ENCODE data around the gene PMEPA1. TPM values are rescaled to one million over a fixed set of nuclear protein-coding genes. Genes with fewer than 3 reads are reported as not detected.

Gene PMEPA1
- total RNA-seq, 1 donor from 2014 or later, result 49.4 TPM

GRCh38 chr20:57638173-57638894 is 71.5 kb downstream of the PMEPA1 start:
- Mint-ChIP-seq H3K9me3 (ENCODE audit: unreplicated experiment) (peaks cover 4% of the 10 kb centered on the region), H3K36me3 (ENCODE audit: low read depth, unreplicated experiment) (no peaks in the 10 kb centered on the region), H3K4me1 (ENCODE audit: low read depth, unreplicated experiment) (no peaks in the 10 kb centered on the region), H3K27ac (ENCODE audit: unreplicated experiment) (no peak overlapping the region), H3K27me3 (ENCODE audit: low read depth, unreplicated experiment) (peaks cover 4% of the 10 kb centered on the region), H3K4me3 (ENCODE audit: unreplicated experiment) (no peak overlapping the region)
- no peaks in the 10 kb centered on the region for H3K9me3 ChIP-seq (ENCODE audit: insufficient read depth, low read depth, low read length)
- H3K4me2 ChIP-seq (ENCODE audit: low read length), result no peak overlapping the region
- H3K79me2 ChIP-seq (ENCODE audit: insufficient read depth, low read length), result no peaks in the 10 kb centered on the region
- no peak overlapping the region for H3K27ac ChIP-seq (ENCODE audit: low read depth, low read length)
- no peak overlapping the region for H3K4me3 ChIP-seq (ENCODE audit: insufficient read depth, low read depth, low read length)
- FAIRE-seq, result no peak
- DNase-seq (ENCODE audit: low read depth), result peak; percentile 41
- H3K4me1 ChIP-seq (ENCODE audit: insufficient read depth, low read length), result no peaks in the 10 kb centered on the region
- H3K27me3 ChIP-seq (ENCODE audit: insufficient read depth, low read length), result no peaks in the 10 kb centered on the region
- no peak overlapping the region for H2AFZ ChIP-seq (ENCODE audit: low read depth, low read length)
- TF ChIP-seq, protein P1, sequence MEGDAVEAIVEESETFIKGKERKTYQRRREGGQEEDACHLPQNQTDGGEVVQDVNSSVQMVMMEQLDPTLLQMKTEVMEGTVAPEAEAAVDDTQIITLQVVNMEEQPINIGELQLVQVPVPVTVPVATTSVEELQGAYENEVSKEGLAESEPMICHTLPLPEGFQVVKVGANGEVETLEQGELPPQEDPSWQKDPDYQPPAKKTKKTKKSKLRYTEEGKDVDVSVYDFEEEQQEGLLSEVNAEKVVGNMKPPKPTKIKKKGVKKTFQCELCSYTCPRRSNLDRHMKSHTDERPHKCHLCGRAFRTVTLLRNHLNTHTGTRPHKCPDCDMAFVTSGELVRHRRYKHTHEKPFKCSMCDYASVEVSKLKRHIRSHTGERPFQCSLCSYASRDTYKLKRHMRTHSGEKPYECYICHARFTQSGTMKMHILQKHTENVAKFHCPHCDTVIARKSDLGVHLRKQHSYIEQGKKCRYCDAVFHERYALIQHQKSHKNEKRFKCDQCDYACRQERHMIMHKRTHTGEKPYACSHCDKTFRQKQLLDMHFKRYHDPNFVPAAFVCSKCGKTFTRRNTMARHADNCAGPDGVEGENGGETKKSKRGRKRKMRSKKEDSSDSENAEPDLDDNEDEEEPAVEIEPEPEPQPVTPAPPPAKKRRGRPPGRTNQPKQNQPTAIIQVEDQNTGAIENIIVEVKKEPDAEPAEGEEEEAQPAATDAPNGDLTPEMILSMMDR (IDR thresholded peaks at IDR 0.05; ENCODE audit: insufficient read depth, low read depth, low read length), result no peak
- TF ChIP-seq EZH2 (IDR thresholded peaks at IDR 0.05; ENCODE audit: insufficient read depth, low read length), result no peak
- no peaks in the 10 kb centered on the region for H4K20me1 ChIP-seq (ENCODE audit: insufficient read depth, low read length)
- H3K9ac ChIP-seq (ENCODE audit: low read length), result no peak overlapping the region
- H3K36me3 ChIP-seq (ENCODE audit: insufficient read depth, low read length), result no peaks in the 10 kb centered on the region

DNA sequence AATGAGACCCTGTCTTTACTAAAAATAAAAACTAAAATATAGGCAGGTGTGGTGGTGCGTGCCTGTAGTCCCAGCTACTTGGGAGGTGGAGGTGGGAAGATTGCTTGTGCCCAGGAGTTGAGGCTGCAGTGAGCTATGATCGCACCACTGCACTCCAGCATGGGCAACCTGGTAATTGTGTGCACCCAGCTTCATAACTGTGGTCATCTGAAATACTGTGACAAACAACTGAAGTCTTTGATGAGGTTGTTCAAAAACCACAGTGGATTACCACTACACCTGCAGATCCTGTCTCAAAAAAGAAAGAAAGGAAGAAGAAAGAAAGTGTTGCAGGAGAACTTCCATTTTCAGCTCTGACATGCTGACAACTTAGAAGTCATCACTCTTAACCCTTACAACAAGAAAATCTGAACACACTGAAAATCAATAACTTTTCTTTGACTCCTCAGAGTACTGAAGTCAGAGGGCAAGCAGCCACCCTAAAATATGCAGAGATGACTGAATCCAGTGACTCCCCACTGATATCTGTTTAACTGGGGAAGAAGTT is 75.8 kb downstream of the PMEPA1 start:
- Histone ChIP-seq H3K4me2 (ENCODE audit: low read length) (no peak overlapping the region), H2AFZ (ENCODE audit: low read depth, low read length) (no peak overlapping the region), H3K36me3 (ENCODE audit: insufficient read depth, low read length) (no peaks in the 10 kb centered on the region), H3K27ac (ENCODE audit: low read depth, low read length) (no peak overlapping the region), H3K9me3 (ENCODE audit: insufficient read depth, low read depth, low read length) (no peaks in the 10 kb centered on the region), H3K27me3 (ENCODE audit: insufficient read depth, low read length) (no peaks in the 10 kb centered on the region), H3K79me2 (ENCODE audit: insufficient read depth, low read length) (no peaks in the 10 kb centered on the region), H3K4me3 (ENCODE audit: insufficient read depth, low read depth, low read length) (no peak overlapping the region), H4K20me1 (ENCODE audit: insufficient read depth, low read length) (no peaks in the 10 kb centered on the region), H3K4me1 (ENCODE audit: insufficient read depth, low read length) (no peaks in the 10 kb centered on the region), H3K9ac (ENCODE audit: low read length) (no peak overlapping the region)
- Mint-ChIP-seq H3K36me3 (ENCODE audit: low read depth, unreplicated experiment) (peaks cover 3% of the 10 kb centered on the region), H3K27me3 (ENCODE audit: low read depth, unreplicated experiment) (peaks cover 19% of the 10 kb centered on the region), H3K27ac (ENCODE audit: unreplicated experiment) (no peak overlapping the region), H3K4me1 (ENCODE audit: low read depth, unreplicated experiment) (no peaks in the 10 kb centered on the region), H3K9me3 (ENCODE audit: unreplicated experiment) (peaks cover 10% of the 10 kb centered on the region), H3K4me3 (ENCODE audit: unreplicated experiment) (no peak overlapping the region)
- DNase-seq (ENCODE audit: low read depth) (no peak), FAIRE-seq (no peak)
- TF ChIP-seq EZH2 (IDR thresholded peaks at IDR 0.05; ENCODE audit: insufficient read depth, low read length), result no peak
- TF ChIP-seq, protein P1 (IDR thresholded peaks at IDR 0.05; ENCODE audit: insufficient read depth, low read depth, low read length), result no peak

GRCh38 chr20:57632286-57632685 is 77.5 kb downstream of the PMEPA1 start:
- Mint-ChIP-seq H3K4me1 (ENCODE audit: low read depth, unreplicated experiment) (peaks cover 6% of the 10 kb centered on the region), H3K27ac (ENCODE audit: unreplicated experiment) (no peak overlapping the region), H3K36me3 (ENCODE audit: low read depth, unreplicated experiment) (peaks cover 3% of the 10 kb centered on the region), H3K9me3 (ENCODE audit: unreplicated experiment) (peaks cover 10% of the 10 kb centered on the region), H3K4me3 (ENCODE audit: unreplicated experiment) (no peak overlapping the region), H3K27me3 (ENCODE audit: low read depth, unreplicated experiment) (peaks cover 19% of the 10 kb centered on the region)
- no peak overlapping the region for H3K9ac ChIP-seq (ENCODE audit: low read length)
- H3K4me2 ChIP-seq (ENCODE audit: low read length), result no peak overlapping the region
- no peaks in the 10 kb centered on the region for H3K27me3 ChIP-seq (ENCODE audit: insufficient read depth, low read length)
- H3K36me3 ChIP-seq (ENCODE audit: insufficient read depth, low read length), result no peaks in the 10 kb centered on the region
- FAIRE-seq (no peak), DNase-seq (ENCODE audit: low read depth) (no peak)
- H3K4me1 ChIP-seq (ENCODE audit: insufficient read depth, low read length), result peaks cover 3% of the 10 kb centered on the region
- no peak overlapping the region for H2AFZ ChIP-seq (ENCODE audit: low read depth, low read length)
- H4K20me1 ChIP-seq (ENCODE audit: insufficient read depth, low read length), result no peaks in the 10 kb centered on the region
- H3K9me3 ChIP-seq (ENCODE audit: insufficient read depth, low read depth, low read length), result no peaks in the 10 kb centered on the region
- TF ChIP-seq EZH2 (IDR thresholded peaks at IDR 0.05; ENCODE audit: insufficient read depth, low read length), result no peak
- no peaks in the 10 kb centered on the region for H3K79me2 ChIP-seq (ENCODE audit: insufficient read depth, low read length)
- H3K4me3 ChIP-seq (ENCODE audit: insufficient read depth, low read depth, low read length), result no peak overlapping the region
- H3K27ac ChIP-seq (ENCODE audit: low read depth, low read length), result no peak overlapping the region
